Raji (cell line): ENCODE results near the gene FHL3.

Source experiments
- POLR2A ChIP-seq: IDR thresholded peaks from 2 replicates; pipeline ENCODE4 v1.6.1; 2011; ENCODE audit warnings: low read depth, low read length, control low read depth; ENCODE audit not compliant: insufficient read depth

The FHL3 gene, protein sequence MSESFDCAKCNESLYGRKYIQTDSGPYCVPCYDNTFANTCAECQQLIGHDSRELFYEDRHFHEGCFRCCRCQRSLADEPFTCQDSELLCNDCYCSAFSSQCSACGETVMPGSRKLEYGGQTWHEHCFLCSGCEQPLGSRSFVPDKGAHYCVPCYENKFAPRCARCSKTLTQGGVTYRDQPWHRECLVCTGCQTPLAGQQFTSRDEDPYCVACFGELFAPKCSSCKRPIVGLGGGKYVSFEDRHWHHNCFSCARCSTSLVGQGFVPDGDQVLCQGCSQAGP

DNA sequence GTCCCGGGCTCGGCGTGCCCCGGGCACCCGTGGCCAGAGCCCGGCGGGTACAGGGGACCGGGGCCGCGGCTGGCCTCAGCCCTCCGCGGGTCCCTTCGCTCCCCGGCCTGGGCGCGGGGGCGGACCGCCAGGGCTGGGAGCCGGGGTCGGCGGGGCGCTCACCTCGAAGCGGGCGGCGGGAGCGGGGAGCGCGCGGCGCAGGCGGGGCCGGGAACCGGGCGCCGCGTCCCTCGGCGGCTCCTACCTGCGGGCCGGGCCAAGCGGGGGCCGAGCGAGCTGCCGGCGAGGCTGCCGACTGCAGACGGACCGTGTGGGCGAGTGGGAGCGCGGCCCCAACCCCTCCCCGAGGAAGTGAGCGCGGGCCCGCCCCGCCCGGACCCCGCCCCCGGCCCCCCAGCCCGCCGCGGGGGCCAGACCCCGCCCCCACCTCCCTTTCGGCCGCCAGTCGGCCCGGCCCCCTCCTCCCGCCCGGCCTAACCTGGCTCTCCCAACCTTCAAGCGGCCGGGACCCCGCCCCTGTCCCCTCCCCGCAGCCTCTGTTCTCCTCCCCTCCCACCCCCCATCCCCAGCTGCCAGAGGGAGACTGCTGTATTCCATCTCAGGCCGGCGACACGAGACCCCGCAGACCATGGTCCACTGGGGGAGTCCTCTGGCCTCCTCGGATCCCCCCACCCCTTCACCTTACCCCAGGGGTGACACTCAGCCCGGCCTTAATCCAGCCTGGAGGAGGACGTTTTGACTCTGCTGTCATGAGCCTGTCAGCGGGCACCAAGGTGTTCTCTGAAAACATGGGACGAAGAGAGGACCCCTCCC is at the start of gene FHL3:
TSS of gene FHL3 (minus strand) at position 320 of the 813 bp plus-strand sequence. CDS start 6,102 bp downstream, outside the sequence.
- no peak for TF ChIP-seq POLR2A

DNA sequence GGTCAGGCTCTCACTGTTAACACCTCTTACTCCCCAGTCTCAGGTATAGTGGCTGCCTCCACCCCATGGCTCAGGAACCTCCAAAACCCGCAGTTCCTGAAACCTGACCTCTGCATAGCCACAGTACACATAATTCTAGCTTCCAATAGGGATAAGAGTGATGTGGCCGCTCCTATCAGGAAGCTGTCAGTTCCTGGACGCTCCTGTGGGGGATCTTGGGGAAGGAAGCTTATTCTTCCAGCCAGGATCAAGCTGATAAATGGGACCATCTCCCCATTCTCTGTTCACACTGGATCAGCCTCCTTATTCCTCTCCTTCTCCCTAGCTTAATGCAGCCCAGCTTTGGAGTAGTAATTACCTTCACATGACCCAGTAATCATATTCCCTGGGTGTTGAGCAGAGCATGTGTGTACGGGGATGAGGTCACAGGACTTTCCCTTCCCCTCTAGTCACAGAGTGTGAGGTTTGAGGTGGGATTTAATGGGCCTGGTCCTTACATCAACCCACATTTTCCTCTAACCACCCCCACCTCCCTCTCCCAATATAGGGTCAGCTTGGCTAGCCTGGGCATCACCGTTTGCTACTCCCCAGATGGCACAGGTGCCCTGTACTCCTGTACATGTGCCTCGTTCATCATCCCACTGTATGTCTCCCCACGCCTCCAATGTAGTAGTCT is 48.2 kb upstream of the FHL3 start:
- no peak; the same call in 1 of the 2 replicates for TF ChIP-seq POLR2A

DNA sequence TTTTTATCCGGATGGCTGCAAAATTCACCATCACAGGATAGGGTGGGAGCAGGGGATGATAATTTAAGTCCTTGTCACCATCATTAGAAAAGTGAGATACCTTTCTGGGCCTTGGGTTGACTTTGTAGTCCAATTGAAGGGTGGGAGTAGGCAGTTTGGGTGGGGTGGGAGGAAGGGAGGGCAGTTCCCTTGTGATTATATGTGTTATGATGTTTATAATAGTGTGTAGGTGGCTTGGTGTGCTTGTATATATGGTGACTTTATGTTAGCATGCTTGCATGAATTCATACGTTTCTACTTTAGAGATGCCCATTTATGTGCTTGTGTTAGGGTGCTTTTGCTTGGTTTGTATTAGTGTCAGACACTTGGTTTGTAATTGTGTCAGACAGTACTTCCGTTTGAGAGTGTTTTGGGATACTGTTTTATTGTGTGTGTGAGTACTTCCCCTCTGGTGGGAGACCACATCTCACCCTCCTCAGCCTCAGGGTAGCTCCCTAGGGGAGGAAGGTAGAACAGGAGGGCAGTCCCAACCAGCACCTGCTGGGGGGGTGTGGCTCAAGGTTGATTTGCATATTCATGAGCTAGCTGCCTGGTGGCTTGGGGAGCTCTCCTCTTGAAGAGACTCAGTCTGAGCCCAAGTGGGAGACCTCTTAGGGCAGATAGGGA is 47.6 kb upstream of the FHL3 start:
- TF ChIP-seq POLR2A: peak; percentile 85

DNA sequence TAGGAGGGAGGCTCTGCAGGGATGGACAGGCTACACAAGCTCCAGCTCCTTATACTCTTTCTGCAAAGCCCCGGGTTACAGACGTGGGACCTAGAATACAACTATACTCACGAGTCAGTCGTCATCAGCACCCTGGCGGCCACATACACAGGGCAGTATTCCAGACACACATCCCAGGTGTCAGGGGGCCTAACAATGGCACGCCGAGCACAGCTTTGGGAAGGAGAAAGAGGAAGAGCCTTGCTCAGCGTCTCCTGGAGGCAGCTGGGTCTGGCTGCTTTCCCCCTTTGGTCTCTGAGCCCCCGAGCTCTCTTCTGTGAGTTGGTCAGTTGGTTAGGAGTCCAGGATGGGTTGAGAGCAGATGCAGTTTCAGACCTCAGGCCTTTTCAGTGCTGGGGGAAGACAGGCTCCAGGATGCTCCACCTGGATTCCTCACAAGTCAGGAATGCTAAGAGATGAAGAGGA is 45.8 kb upstream of the FHL3 start:
- TF ChIP-seq POLR2A: no peak

DNA sequence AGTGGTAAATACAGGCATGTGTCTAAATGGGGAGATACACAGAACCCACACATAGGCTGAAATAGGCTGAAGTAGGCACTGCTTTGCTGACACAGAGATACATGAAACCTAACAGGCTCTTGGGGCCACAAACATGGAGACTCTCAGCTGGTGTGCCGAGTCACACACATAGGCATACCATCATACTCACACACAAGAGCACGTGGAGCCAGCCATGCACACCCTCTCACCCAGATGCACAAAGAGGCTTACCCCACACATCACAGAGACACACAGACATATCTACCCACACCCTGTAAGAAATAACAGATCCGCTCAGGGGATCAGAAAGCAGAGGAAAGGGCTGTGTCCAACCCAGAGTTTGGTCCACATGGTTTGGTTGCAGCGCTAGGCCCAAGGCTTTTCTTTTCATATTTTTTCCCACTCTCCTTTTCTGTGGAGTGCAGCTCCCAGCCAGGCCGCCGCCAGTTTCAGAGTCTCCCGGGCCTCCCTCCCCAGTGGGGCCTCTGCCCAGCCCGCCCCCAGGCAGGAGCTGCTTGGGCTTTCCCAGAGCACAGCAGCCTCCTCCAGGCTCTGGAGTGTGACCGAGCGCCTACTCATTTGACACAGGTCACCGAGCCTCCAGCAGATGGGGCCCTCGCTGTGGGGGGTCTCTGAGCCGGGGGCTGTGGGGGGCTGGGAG is 45.2 kb upstream of the FHL3 start:
- TF ChIP-seq POLR2A: no peak

DNA sequence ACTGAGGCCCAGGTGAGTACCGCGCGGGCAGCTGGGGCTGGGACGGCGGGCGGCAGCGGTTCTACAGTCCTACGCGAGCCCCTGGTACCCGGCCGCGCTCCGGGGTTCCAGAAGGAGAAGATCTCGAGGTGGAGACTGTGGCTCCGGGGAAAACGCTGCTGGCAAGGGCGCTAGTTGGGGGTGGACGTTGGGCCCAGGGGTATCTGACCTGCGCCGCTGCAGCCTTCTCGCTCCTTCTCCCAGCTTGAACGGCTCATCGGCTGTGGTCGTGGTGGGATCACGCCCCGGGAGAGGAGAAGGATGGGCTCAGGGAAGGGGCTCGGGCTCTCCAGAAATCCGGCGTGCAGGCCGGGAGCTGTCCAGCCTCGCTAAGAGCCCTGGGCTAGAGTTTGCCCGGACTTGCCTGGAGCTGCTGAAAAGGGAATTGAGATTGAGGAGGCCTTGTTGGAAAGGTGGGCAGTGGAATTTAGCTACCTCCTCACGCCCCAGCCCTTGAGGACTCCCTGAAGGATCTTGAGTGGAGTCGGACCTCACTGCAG is 42.4 kb upstream of the FHL3 start:
- no peak for TF ChIP-seq POLR2A

DNA sequence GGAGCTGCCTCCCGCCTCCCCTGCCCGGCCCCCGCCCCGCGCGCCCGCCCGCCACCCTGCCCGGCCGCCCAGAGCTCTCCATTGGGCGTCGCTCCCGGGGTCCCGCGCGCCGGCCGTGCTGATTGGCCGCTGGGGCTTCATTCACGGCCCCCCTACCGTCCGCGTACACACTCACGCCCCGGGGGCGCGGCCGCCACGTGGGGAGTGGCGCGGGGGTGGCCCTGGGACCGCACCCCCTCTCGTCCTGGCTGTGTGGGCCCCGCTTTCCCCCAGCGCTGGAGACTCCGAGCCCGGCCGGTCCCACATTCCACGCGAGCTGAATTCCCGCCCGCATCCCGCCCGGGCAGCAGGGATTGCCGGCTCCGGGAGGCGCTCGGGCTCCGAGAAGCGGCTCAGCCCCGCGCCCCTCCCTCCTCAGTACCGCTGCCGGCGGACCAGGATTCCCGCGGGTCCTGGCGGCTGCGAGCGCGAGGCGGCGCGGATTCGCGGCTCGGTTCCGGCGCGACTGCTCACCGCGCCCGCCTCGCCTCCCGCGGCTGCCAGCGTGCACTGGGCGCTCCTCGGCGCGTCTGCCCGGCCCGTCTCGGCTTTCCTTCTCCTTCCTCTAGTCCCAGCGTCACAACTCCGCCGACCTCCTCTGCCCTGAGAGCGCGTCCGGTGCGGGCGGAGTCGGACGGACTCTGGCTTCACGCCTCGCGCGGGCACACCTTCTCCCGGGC is 41.7 kb upstream of the FHL3 start:
- TF ChIP-seq POLR2A: no peak

DNA sequence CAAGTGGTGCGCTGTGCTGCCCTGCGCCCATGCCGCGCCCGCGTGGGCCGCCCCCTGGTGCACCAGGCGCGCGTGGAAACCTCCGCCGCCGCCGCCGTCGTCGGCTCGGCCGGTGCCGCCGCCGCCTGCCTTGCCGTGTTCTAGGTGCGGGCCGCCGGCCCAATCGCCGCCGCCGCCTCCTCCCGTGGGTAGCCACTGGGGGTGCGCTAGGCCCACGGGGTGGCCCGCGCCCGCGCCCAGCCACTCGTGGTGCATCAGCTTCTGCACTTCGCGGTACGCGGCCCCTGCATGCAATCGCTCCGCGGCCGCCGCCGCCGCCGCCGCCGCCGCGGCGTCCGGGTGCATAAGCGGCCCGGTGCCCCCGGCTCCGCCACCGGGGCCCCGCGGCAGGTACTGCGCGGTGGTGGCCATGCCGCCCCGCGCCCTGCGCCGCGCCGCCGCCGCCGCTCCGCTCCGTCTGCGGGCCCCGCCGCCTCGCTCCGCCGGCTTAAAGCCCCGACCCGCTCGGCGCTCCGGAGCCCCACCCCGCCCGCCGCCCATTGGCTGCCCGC is 41.1 kb upstream of the FHL3 start, which contains the start of gene POU3F1:
TSS of gene POU3F1 (minus strand) at position 461 of the 551 bp plus-strand sequence. CDS start at position 411, 50 bp downstream.
- peak; percentile 50; the same call in 1 of the 2 replicates for TF ChIP-seq POLR2A

DNA sequence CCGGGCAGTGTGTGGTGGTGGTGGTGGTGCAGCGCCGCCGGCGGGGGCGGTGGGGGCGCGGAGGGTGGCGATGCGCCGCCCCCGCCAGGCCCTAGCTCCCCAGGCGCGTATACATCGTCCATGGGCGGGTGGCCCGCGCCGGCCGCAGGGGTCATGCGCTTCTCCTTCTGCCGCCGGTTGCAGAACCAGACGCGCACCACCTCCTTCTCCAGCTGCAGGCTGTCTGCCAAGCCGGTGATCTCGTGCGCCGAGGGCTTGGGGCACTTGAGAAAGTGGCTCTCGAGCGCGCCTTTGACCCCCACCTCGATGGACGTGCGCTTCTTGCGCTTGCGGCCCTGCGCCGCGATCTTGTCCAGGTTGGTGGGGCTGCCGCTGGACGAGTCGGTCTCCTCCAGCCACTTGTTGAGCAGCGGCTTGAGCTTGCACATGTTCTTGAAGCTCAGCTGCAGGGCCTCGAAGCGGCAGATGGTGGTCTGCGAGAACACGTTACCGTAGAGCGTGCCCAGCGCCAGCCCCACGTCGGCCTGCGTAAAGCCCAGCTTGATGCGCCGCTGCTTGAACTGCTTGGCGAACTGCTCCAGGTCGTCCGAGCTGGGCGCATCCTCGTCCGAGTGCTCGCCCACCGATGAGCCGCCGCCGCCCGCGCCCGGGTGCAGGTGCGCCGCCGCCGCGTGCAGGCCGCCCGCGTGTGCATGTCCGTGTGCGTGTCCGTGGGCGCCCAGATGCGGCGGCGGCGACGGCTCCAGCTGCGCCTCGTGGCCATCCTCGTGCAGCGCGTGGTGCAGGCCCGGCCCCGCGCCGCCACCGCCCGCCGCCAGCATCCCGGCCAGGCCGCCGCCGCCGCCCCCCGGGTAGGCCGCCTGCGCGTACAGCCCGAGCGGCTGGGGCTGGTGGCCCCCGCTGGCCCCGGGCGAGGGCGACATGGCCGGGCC is 40.4 kb upstream of the FHL3 start:
- TF ChIP-seq POLR2A: no peak

DNA sequence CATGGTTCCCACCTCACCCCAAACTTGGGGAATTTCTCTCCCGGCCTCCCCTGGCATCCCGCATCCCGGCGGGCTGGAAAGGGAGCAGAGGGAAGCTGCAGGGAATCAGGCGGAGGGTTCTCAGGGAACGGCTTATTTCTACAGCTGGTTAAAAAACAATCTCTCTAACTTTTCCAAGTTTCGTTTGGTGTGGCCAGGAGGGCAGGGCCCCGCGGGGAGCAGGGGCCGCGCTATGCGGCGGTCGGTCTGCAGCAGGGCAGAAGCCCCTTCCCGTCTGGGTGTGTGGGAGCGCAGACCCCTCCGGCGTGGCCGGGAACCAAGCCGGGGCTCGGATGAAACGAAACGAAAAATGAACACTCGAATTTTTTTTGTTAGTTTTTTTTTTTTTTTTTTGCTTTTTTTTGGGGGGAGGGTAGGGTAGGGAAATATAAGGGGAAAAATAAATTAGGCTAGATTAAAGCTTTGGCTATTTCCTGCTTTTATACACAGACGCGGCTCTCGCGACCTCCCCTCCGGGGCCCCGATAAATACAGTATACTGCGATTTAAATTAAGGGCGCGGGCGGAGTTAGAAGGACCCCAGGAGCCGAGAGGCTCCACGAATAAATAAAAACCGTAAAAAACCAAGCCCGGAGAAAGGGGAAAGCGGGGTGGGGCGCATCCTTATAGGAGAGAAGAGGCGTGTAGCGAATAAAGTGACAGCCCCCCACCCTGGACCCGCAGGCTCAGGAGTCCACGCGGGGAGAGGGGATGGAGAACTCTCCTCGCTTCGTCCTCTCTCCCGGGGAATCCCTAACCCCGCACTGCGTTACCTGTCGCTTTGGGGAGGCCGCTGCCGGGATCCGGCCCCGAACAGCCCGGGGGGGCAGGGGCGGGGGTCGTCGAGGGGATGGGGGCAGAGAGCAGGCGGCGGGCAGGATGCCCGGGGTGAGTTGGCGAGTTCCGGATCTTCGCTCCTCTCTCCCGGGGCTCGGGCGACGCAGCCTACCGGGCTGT is 39.2 kb upstream of the FHL3 start:
- no peak for TF ChIP-seq POLR2A
